ENCODE data around the gene FAM76A. TPM values are rescaled to one million over a fixed set of nuclear protein-coding genes. Genes with fewer than 3 reads are reported as not detected.
A peak's percentile ranks its signal among the peaks of the same experiment; 100 is the strongest.

FAM76A gene
- total RNA-seq, 1 experiment from 2014 or later, result 9.6 TPM

DNA sequence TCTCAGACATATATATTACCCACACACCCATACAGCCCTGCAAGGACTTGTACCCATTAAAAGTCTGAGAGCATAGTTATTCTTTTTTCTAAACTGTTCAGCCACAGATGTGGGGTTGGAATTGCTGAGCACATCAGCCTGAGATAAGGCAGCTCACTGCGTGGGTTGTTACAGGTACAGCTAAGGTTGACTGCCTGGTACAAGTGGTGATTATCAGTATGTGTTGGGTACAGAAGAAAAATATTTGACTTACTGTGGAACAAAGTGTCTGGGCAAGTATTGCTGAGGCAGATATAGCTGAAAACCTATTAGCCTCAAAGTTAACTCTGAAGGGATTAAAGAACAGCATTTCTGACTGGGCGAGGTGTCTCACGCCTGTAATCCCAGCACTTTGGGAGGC lies 52.3 kb downstream of the FAM76A start:
- RAD21 ChIA-PET (ENCODE audit: low non-redundant PET in 1 of 2, low total read pairs in 2 of 2, uncharacterized antibody in 2 of 2, unreplicated experiment in 2 of 2), result no interaction called here
- H3K9ac ChIP-seq (ENCODE audit: low read length), result no peak overlapping the region
- no TSS peak for BruUV-seq (replicated peaks)
- H4K20me1 ChIP-seq (ENCODE audit: insufficient read depth), result no peaks in the 10 kb centered on the region
- H2AFZ ChIP-seq (ENCODE audit: low read depth, low read length, poor library complexity, severe bottlenecking), result no peak overlapping the region
- no peaks in the 10 kb centered on the region for H3K9me3 ChIP-seq (ENCODE audit: control insufficient read depth in 1 of 2, insufficient read depth in 1 of 2, low read depth in 1 of 2, low read length in 2 of 2)
- ATAC-seq (no peak), DNase-seq (ENCODE audit: low read depth, low spot score) (no peak)
- no peaks in the 10 kb centered on the region for H3K36me3 ChIP-seq (ENCODE audit: control insufficient read depth in 1 of 2, insufficient read depth in 2 of 2, low read length in 2 of 2)
- H3K27me3 ChIP-seq (ENCODE audit: insufficient read depth, low read length), result no peaks in the 10 kb centered on the region
- CTCF ChIA-PET, result no interaction called here
- intact Hi-C loops (cut with micrococcal nuclease), result no loop called here
- H3K79me2 ChIP-seq (ENCODE audit: insufficient read depth, low read length), result peaks cover 36% of the 10 kb centered on the region
- TF ChIP-seq JUND (IDR thresholded peaks at IDR 0.05) (no peak), YY1 (IDR thresholded peaks at IDR 0.05; ENCODE audit: extremely low read depth, insufficient replicate concordance, low read depth, low read length) (no peak), CEBPB (IDR thresholded peaks at IDR 0.05; ENCODE audit: low read depth) (no peak), ELF1 (IDR thresholded peaks at IDR 0.05; ENCODE audit: borderline replicate concordance, low read depth) (no peak), SP1 (IDR thresholded peaks at IDR 0.05; ENCODE audit: low read depth) (no peak), FOSL1 (IDR thresholded peaks at IDR 0.05; ENCODE audit: low read depth) (no peak), TCF7L2 (IDR thresholded peaks at IDR 0.05; ENCODE audit: borderline replicate concordance, extremely low read depth, insufficient read depth, insufficient read length) (no peak), CBX3 (IDR thresholded peaks at IDR 0.05; ENCODE audit: low read depth) (no peak), RAD21 (IDR thresholded peaks at IDR 0.05; ENCODE audit: low read depth) (no peak)
- TF ChIP-seq, protein P1, sequence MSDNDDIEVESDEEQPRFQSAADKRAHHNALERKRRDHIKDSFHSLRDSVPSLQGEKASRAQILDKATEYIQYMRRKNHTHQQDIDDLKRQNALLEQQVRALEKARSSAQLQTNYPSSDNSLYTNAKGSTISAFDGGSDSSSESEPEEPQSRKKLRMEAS (IDR thresholded peaks at IDR 0.05), result no peak
- TF ChIP-seq, protein P2, sequence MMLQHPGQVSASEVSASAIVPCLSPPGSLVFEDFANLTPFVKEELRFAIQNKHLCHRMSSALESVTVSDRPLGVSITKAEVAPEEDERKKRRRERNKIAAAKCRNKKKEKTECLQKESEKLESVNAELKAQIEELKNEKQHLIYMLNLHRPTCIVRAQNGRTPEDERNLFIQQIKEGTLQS (IDR thresholded peaks at IDR 0.05), result no peak
- H3K9me2 ChIP-seq (ENCODE audit: insufficient read depth), result no peaks in the 10 kb centered on the region
- no peak overlapping the region for H3K4me2 ChIP-seq (ENCODE audit: low read length)
- H3K4me1 ChIP-seq (ENCODE audit: control insufficient read depth in 1 of 2, insufficient read depth in 2 of 2, low read length in 2 of 2), result peaks cover 10 to 26% of the 10 kb centered on the region in 2 experiments
- H3K27ac ChIP-seq (ENCODE audit: low read depth, low read length), result no peak overlapping the region
- no peak overlapping the region for H3K4me3 ChIP-seq (replicated peaks in 1 of 2; ENCODE audit: low read depth in 1 of 2, low read length in 2 of 2)
- POLR2A ChIA-PET, result no interaction called here

DNA sequence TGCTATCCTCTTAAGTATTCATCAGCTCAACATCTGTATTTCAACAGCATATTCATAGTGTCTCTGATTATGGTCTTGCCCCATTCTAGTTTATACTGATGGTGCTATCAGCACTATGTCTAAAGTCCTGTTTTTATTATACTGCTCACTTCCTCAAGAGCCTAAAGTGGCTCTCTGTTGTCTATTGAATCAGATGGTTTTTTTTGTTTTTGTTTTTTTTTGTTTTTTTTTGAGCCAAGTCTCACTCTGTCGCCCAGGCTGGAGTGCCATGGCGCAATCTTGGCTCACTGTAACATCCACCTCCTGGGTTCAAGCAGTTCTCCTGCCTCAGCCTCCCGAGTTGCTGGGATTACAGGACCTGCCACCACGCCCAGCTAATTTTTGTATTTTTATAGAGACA lies 53.4 kb downstream of the FAM76A start:
- Histone ChIP-seq H3K9me3 (ENCODE audit: control insufficient read depth in 1 of 2, insufficient read depth in 1 of 2, low read depth in 1 of 2, low read length in 2 of 2) (no peaks in the 10 kb centered on the region), H3K27me3 (ENCODE audit: insufficient read depth, low read length) (no peaks in the 10 kb centered on the region), H4K20me1 (ENCODE audit: insufficient read depth) (no peaks in the 10 kb centered on the region), H3K9ac (ENCODE audit: low read length) (no peak overlapping the region), H3K79me2 (ENCODE audit: insufficient read depth, low read length) (peaks cover 27% of the 10 kb centered on the region), H3K9me2 (ENCODE audit: insufficient read depth) (no peaks in the 10 kb centered on the region), H2AFZ (ENCODE audit: low read depth, low read length, poor library complexity, severe bottlenecking) (no peak overlapping the region), H3K36me3 (ENCODE audit: control insufficient read depth in 1 of 2, insufficient read depth in 2 of 2, low read length in 2 of 2) (no peaks in the 10 kb centered on the region), H3K4me1 (ENCODE audit: control insufficient read depth in 1 of 2, insufficient read depth in 2 of 2, low read length in 2 of 2) (peaks cover 10 to 22% of the 10 kb centered on the region in 2 experiments), H3K4me2 (ENCODE audit: low read length) (peak overlapping the region; percentile 48), H3K4me3 (replicated peaks in 1 of 2; ENCODE audit: low read depth in 1 of 2, low read length in 2 of 2) (no peak overlapping the region), H3K27ac (ENCODE audit: low read depth, low read length) (no peak overlapping the region)
- ATAC-seq (no peak), DNase-seq (ENCODE audit: low read depth, low spot score) (no peak)
- ChIA-PET CTCF (no interaction called here), POLR2A (interaction anchor here (0.6 kb wide), 1 partner anchor 158 kb away, joined by 3 read pairs; no protein-coding TSS in a partner anchor), RAD21 (ENCODE audit: low non-redundant PET in 1 of 2, low total read pairs in 2 of 2, uncharacterized antibody in 2 of 2, unreplicated experiment in 2 of 2) (no interaction called here)
- no TSS peak for BruUV-seq (replicated peaks)
- intact Hi-C loops (cut with micrococcal nuclease), result no loop called here
- TF ChIP-seq, protein P3, sequence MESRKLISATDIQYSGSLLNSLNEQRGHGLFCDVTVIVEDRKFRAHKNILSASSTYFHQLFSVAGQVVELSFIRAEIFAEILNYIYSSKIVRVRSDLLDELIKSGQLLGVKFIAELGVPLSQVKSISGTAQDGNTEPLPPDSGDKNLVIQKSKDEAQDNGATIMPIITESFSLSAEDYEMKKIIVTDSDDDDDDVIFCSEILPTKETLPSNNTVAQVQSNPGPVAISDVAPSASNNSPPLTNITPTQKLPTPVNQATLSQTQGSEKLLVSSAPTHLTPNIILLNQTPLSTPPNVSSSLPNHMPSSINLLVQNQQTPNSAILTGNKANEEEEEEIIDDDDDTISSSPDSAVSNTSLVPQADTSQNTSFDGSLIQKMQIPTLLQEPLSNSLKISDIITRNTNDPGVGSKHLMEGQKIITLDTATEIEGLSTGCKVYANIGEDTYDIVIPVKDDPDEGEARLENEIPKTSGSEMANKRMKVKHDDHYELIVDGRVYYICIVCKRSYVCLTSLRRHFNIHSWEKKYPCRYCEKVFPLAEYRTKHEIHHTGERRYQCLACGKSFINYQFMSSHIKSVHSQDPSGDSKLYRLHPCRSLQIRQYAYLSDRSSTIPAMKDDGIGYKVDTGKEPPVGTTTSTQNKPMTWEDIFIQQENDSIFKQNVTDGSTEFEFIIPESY (IDR thresholded peaks at IDR 0.05; ENCODE audit: extremely low read depth, insufficient replicate concordance, low read length), result no peak
- TF ChIP-seq ELF1 (IDR thresholded peaks at IDR 0.05; ENCODE audit: borderline replicate concordance, low read depth), result no peak
- no peak for TF ChIP-seq RAD21 (IDR thresholded peaks at IDR 0.05; ENCODE audit: low read depth)
- TF ChIP-seq CEBPB (IDR thresholded peaks at IDR 0.05; ENCODE audit: low read depth), result no peak
- TF ChIP-seq POLR2AphosphoS5 (IDR thresholded peaks at IDR 0.05; ENCODE audit: low read depth, low read length), result no peak
- TF ChIP-seq, protein P1 (IDR thresholded peaks at IDR 0.05), result no peak
- TF ChIP-seq EZH2 (IDR thresholded peaks at IDR 0.05), result no peak
